GM10266 (cell line): ENCODE measurements around the gene IGF2BP2.

Experiments used
- DNase-seq: peaks from one replicate; pipeline ENCODE4 v3.0.0; 2012; ENCODE audit errors: extremely low spot score
- CTCF ChIP-seq: IDR thresholded peaks from 2 replicates; pipeline ENCODE4 v1.5.1; 2012; ENCODE audit warnings: mild to moderate bottlenecking, low read depth; ENCODE audit not compliant: control insufficient read depth, insufficient read depth; ENCODE audit errors: missing control alignments

The IGF2BP2 gene

DNA sequence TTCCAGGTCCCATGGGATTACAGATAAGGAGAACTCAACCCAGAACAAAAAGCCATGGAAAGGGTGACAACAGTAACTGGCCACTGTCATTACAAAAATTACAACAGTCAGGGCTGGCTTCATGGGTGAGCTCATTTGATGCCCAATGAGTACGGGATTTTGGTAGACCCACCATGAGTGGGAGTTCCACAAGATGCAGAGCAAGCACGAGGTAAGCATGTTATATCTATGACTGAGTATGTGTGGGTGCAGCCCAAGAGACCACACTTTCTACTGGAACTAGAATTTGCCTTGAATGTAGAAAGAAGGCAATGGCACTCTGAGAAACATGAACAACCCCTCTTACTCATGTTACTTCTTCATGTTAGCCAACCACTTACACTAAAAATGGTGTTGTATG, 83.3 kb downstream of the IGF2BP2 start:
- no peak for TF ChIP-seq CTCF
- no peak for DNase-seq

DNA sequence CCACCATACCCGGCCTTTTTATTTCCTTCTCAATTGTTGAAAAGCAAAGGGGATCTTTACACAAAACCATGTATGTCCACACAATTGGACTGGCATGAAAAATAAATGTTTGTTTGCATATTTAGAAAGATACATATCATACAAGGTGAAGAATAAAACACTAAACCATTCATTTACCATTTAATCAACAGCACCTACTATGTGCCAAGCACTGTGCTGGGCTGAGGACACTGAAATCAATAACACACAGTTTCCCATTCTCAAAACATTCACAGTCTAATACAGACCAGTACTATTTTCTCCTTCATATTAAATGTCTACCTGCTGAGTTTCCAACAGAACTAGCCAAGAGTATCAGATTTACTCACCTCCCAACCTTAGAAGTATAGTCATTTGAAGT, 84.7 kb downstream of the IGF2BP2 start:
- DNase-seq = no peak
- no peak for TF ChIP-seq CTCF

- DNase-seq = no peak
- TF ChIP-seq CTCF = no peak
Observed at GRCh38 chr3:185739264-185739701, 85.6 kb downstream of the IGF2BP2 start.

DNA sequence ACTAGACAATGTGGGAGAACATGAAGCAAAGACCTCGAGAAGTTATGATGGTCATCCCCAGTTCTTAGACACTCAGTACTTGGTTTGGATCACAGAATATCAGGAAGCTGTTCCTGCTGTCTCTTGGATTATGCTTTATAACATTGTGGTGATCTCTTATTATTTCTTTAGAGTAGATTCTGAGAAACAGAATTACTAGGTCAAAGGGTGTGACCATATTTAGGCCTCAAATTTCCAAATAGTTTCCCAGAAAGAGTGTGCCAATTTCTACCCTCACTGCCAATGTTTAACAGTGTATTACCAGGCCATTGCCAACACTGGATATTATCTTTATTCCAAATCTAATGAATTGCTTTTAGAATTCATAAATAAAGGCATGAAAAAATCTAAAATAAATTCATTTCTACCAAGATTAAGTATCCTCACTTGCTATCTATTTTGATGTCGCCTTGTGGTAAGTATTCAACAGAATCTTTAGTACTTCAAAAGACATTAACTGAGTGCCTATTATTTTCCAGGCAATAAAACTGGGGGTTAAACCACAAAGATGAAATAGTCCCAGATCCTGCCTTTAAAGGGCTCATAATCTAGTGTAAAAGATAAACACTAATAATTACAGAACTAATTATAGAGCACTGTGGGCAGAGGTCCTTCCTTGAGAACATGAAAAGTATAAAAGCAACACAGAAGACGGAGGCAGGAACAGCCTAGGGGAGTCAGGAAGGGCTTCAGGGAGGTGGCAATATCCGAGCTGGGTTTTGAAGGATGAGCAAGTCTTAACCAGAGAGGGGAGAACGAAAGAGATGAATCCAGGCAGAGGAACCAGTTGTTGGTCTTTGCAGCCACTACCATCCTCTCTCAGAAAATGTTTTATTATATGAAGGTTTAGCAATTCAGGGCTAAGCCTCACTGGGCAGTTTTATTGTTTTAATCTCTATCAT, 86.8 kb downstream of the IGF2BP2 start:
- TF ChIP-seq CTCF = no peak
- DNase-seq = no peak

GRCh38 chr3:185737020-185737419, 87.8 kb downstream of the IGF2BP2 start:
- DNase-seq = no peak
- TF ChIP-seq CTCF = no peak

DNA sequence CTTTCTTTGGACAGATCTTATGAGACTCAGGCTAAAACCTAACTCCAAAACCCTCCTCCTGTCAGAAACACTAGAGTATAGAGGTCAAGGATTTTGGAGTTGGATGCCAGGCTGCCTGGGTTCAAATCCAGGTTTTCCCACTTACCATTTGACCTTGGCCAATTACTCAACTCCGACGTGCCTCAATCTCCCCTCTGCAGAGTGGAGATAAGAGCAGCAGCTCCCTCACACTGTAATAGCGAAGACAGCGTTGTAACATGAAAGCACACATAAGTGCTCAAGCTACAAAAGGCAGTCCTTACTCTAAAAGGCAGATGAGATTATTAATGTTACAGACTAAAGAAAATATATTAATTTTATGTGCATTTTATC, 90.1 kb downstream of the IGF2BP2 start:
- no peak for DNase-seq
- TF ChIP-seq CTCF = no peak

GRCh38 chr3:185733980-185734724, 90.7 kb downstream of the IGF2BP2 start:
- DNase-seq = peak; percentile 70
- peak; percentile 58 for TF ChIP-seq CTCF
